ENCODE measurements around the gene HS6ST1.
A peak's percentile ranks its signal among the peaks of the same experiment; 100 is the strongest.

HS6ST1 gene

GRCh38 chr2:128301501-128301966, 17.1 kb downstream of the HS6ST1 start:
- TF ChIP-seq, protein P1, sequence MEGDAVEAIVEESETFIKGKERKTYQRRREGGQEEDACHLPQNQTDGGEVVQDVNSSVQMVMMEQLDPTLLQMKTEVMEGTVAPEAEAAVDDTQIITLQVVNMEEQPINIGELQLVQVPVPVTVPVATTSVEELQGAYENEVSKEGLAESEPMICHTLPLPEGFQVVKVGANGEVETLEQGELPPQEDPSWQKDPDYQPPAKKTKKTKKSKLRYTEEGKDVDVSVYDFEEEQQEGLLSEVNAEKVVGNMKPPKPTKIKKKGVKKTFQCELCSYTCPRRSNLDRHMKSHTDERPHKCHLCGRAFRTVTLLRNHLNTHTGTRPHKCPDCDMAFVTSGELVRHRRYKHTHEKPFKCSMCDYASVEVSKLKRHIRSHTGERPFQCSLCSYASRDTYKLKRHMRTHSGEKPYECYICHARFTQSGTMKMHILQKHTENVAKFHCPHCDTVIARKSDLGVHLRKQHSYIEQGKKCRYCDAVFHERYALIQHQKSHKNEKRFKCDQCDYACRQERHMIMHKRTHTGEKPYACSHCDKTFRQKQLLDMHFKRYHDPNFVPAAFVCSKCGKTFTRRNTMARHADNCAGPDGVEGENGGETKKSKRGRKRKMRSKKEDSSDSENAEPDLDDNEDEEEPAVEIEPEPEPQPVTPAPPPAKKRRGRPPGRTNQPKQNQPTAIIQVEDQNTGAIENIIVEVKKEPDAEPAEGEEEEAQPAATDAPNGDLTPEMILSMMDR (IDR thresholded peaks at IDR 0.05; ENCODE audit: low read depth, low read length, missing control alignments), result no peak
- DNase-seq (ENCODE audit: extremely low read depth, low read depth), result peak; percentile 60
- H3K4me3 ChIP-seq (replicated peaks; ENCODE audit: low read depth, low read length), result no peak overlapping the region

GRCh38 chr2:128301021-128301420, 17.6 kb downstream of the HS6ST1 start:
- DNase-seq (ENCODE audit: extremely low read depth, low read depth), result no peak
- H3K4me3 ChIP-seq (replicated peaks; ENCODE audit: low read depth, low read length), result no peak overlapping the region
- TF ChIP-seq, protein P1 (IDR thresholded peaks at IDR 0.05; ENCODE audit: low read depth, low read length, missing control alignments), result no peak

- DNase-seq (ENCODE audit: extremely low read depth, low read depth), result no peak
- H3K4me3 ChIP-seq (replicated peaks; ENCODE audit: low read depth, low read length), result no peak overlapping the region
- TF ChIP-seq, protein P1 (IDR thresholded peaks at IDR 0.05; ENCODE audit: low read depth, low read length, missing control alignments), result no peak
These were observed 18.3 kb downstream of the HS6ST1 start for GRCh38 chr2:128300151-128301020.

DNA sequence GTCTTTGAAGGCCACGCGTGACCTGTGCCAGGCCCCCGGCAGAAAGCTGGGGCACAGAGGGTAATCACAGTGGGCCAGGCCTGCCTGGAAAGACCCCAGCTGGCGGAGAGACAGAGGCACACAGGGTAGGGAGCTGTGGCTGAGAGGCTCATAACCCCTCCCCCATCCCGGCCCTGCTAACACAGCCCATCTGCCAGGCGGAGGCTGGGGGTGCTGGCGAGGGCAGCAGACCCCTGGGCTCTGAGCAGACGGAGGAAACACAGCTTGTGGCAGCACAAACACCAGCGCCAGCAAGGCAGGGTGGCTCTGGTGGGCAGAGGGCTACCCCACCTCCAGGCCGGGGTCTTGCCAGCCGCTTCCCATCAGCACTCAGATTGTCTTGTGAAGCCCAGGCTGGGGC, 19.0 kb downstream of the HS6ST1 start:
- no peak overlapping the region for H3K4me3 ChIP-seq (replicated peaks; ENCODE audit: low read depth, low read length)
- TF ChIP-seq, protein P1 (IDR thresholded peaks at IDR 0.05; ENCODE audit: low read depth, low read length, missing control alignments), result no peak
- no peak for DNase-seq (ENCODE audit: extremely low read depth, low read depth)

- H3K4me3 ChIP-seq (replicated peaks; ENCODE audit: low read depth, low read length), result no peak overlapping the region
- no peak for DNase-seq (ENCODE audit: extremely low read depth, low read depth)
- TF ChIP-seq, protein P1 (IDR thresholded peaks at IDR 0.05; ENCODE audit: low read depth, low read length, missing control alignments), result no peak
These were observed 19.7 kb downstream of the HS6ST1 start for GRCh38 chr2:128298846-128299507.

- DNase-seq (ENCODE audit: extremely low read depth, low read depth), result no peak
- TF ChIP-seq, protein P1 (IDR thresholded peaks at IDR 0.05; ENCODE audit: low read depth, low read length, missing control alignments), result no peak
- H3K4me3 ChIP-seq (replicated peaks; ENCODE audit: low read depth, low read length), result no peak overlapping the region
These were observed 20.4 kb downstream of the HS6ST1 start for GRCh38 chr2:128298286-128298685.
